Cardiac muscle cell (in vitro differentiated cells and primary cell): ENCODE data around the gene TSPAN5. TPM values are rescaled to one million over a fixed set of nuclear protein-coding genes. Genes with fewer than 3 reads are reported as not detected.
"Not testable (repeated sequence)": the region's sequence is repeated elsewhere in the genome, so short reads cannot be mapped to it uniquely, and the experiment has no call there.

Experiments used
- DNase-seq, 2 donors: peaks; one replicate each; pipeline versions ENCODE4 v3.0.0 to v3.0.0-alpha.2; 2010 to 2017; ENCODE audit warnings: low read depth in 1 of 2, low spot score in 1 of 2
- H3K27ac ChIP-seq: fragments of 200-600 bp; sonication (generic); 2 replicates; pipeline ENCODE4 v1.5.1; 2016
- H3K27me3 ChIP-seq: fragments of 200-600 bp; sonication (generic); 2 replicates; pipeline ENCODE4 v1.6.0; 2016; ENCODE audit warnings: control low read depth
- H3K36me3 ChIP-seq: fragments of 200-600 bp; sonication (generic); 2 replicates; pipeline ENCODE4 v1.5.1; 2016; ENCODE audit warnings: control low read depth
- H3K4me1 ChIP-seq: fragments of 200-600 bp; sonication (generic); 2 replicates; pipeline ENCODE4 v1.8.1; 2017; ENCODE audit warnings: low read depth, mild to moderate bottlenecking, mixed run types
- H3K4me3 ChIP-seq: fragments of 200-600 bp; sonication (generic); 2 replicates; pipeline ENCODE4 v1.5.1; 2016; ENCODE audit warnings: mild to moderate bottlenecking
- H3K9me3 ChIP-seq: fragments of 200-600 bp; sonication (generic); 2 replicates; pipeline ENCODE4 v1.5.1; 2017; ENCODE audit warnings: low read depth, mild to moderate bottlenecking, control low read depth
- CTCF ChIP-seq: IDR thresholded peaks from 2 replicates; pipeline ENCODE4 v1.5.1; 2012; ENCODE audit warnings: low read depth, mild to moderate bottlenecking, low read length
- polyA plus RNA-seq: library from polyadenylated mRNA; unstranded; fragments of >200 nt; fragmentation: Nextera tagmentation; extraction: Ambion mirVana; gene quantifications from 2 replicates; pipeline ENCODE4 v1.2.1, GENCODE V29; 2016
- total RNA-seq: library from RNA; depleted of rRNA; stranded (reverse); fragments of >200 nt; gene quantifications from 2 replicates; pipeline ENCODE4 v1.2.3, GENCODE V29; 2016

The TSPAN5 gene
- total and polyA plus RNA-seq, 2 experiments from 2014 or later, result 26.9 to 39.8 TPM

DNA sequence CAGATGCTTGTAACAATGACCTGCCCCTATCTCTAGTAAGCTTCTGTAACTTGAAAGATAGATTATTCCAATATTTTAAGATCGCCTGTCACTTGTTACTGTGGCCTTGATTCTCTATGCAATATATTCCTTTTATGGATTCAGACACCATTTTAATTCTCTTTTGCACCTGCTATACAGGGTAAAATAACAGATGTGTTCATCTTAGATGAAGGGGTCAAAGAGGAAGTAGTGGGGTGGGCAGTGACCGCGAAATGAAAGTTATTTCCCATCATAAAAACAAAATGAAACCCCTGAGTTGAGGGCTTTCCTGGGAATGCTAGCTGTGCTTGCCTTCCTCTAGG is 175.9 kb downstream of the TSPAN5 start:
- no peak overlapping the region for H3K27ac ChIP-seq
- no peak overlapping the region for H3K4me3 ChIP-seq
- no peaks in the 10 kb centered on the region for H3K36me3 ChIP-seq
- no peak for TF ChIP-seq CTCF
- no peak for DNase-seq
- H3K4me1 ChIP-seq, result no peaks in the 10 kb centered on the region
- no peaks in the 10 kb centered on the region for H3K9me3 ChIP-seq
- no peaks in the 10 kb centered on the region for H3K27me3 ChIP-seq

GRCh38 chr4:98481167-98481566 is 177.2 kb downstream of the TSPAN5 start:
- TF ChIP-seq CTCF, result no peak

DNA sequence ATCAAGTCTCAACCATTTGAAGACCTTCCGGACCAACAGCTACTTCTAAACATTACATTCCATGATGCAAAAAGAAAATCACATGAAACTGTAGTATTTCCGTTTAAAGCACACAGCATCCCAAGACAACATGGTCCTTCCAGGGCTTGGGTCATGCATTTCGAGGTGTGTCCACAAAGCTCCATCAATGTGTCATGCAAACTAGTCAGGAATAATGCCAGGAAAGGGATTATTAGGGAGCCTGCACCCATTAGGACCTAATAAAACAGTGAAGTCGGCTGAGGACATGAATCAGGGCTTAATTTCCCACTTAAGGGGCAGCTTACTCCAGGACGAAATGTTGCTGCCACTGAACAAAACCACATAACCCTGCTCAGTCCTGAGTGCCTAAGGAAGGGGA is 177.9 kb downstream of the TSPAN5 start:
- DNase-seq, result no peak
- H3K27ac ChIP-seq, result no peak overlapping the region
- no peaks in the 10 kb centered on the region for H3K9me3 ChIP-seq
- no peaks in the 10 kb centered on the region for H3K36me3 ChIP-seq
- H3K27me3 ChIP-seq, result no peaks in the 10 kb centered on the region
- H3K4me1 ChIP-seq, result no peaks in the 10 kb centered on the region
- H3K4me3 ChIP-seq, result no peak overlapping the region
- no peak for TF ChIP-seq CTCF

More at GRCh38 chr4:98481167-98481566, 177.2 kb downstream of the TSPAN5 start:
- no peak overlapping the region for H3K4me3 ChIP-seq
- H3K4me1 ChIP-seq, result no peaks in the 10 kb centered on the region
- no peaks in the 10 kb centered on the region for H3K9me3 ChIP-seq
- no peaks in the 10 kb centered on the region for H3K27me3 ChIP-seq
- no peak overlapping the region for H3K27ac ChIP-seq
- H3K36me3 ChIP-seq, result no peaks in the 10 kb centered on the region
- no peak for DNase-seq

- not testable (repeated sequence) for H3K4me1 ChIP-seq, DNase-seq, H3K4me3 ChIP-seq, H3K27me3 ChIP-seq, H3K27ac ChIP-seq, H3K36me3 ChIP-seq, H3K9me3 ChIP-seq
Measured at GRCh38 chr4:98479590-98479989, 178.8 kb downstream of the TSPAN5 start.

DNA sequence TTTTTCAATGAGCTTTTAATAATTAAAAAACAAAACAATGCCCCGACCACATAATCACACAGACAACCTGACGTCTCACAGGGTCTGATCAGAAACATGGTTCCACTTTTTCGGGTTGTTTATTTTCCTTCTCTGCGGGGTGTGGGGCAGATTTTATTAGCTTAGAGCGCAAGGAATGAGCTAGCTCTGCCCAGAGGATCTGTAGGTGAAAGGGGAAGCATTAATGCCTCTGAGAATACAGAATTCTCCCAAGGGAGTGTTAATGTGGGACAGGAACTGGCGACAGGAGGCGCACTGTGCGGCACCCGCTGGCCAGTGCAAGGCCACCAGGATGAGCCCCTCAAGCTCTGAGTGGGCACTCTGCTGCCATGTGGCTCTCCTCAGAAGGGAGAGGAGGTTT is 181.5 kb downstream of the TSPAN5 start:
- H3K36me3 ChIP-seq, result no peaks in the 10 kb centered on the region

GRCh38 chr4:98474408-98474844 is 184.0 kb downstream of the TSPAN5 start:
- Histone ChIP-seq H3K9me3 (no peaks in the 10 kb centered on the region), H3K4me3 (no peak overlapping the region), H3K27ac (no peak overlapping the region), H3K27me3 (no peaks in the 10 kb centered on the region), H3K36me3 (no peaks in the 10 kb centered on the region), H3K4me1 (no peaks in the 10 kb centered on the region)
- peak in 1 of 2 donors; percentile 74 for DNase-seq
- no peak for TF ChIP-seq CTCF

More for the DNA sequence above, 181.5 kb downstream of the TSPAN5 start:
- Histone ChIP-seq H3K27me3 (no peaks in the 10 kb centered on the region), H3K4me1 (no peaks in the 10 kb centered on the region), H3K27ac (no peak overlapping the region), H3K9me3 (no peaks in the 10 kb centered on the region), H3K4me3 (no peak overlapping the region)
- DNase-seq, result no peak
- TF ChIP-seq CTCF, result no peak
